ENCODE results near the gene FAM78A. TPM values are rescaled to one million over a fixed set of nuclear protein-coding genes. Genes with fewer than 3 reads are reported as not detected.
A peak's percentile ranks its signal among the peaks of the same experiment; 100 is the strongest.

Gene FAM78A
- total RNA-seq, 1 experiment from 2014 or later, result 0.84 TPM

GRCh38 chr9:131259432-131259898 is 16.8 kb downstream of the FAM78A start:
- TF ChIP-seq CTCF (conservative IDR thresholded peaks at IDR 0.05; ENCODE audit: low read depth, low read length), result no peak
- no peak for TF ChIP-seq EZH2 (IDR thresholded peaks at IDR 0.05; ENCODE audit: borderline replicate concordance, low read depth, low read length, poor library complexity, severe bottlenecking)
- Histone ChIP-seq H3K27me3 (replicated peaks; ENCODE audit: insufficient read depth, low read depth, low read length, poor library complexity) (no peaks in the 10 kb centered on the region), H3K4me1 (ENCODE audit: insufficient read depth, low read length, poor library complexity, severe bottlenecking) (peaks cover 37% of the 10 kb centered on the region), H3K9me3 (ENCODE audit: low read depth, low read length, poor library complexity, severe bottlenecking) (no peaks in the 10 kb centered on the region), H3K4me3 (ENCODE audit: low read depth, low read length, poor library complexity, severe bottlenecking) (no peak overlapping the region), H3K27ac (ENCODE audit: low read depth, low read length, poor library complexity, severe bottlenecking) (no peak overlapping the region), H3K36me3 (ENCODE audit: insufficient read depth, low read length, poor library complexity, severe bottlenecking) (no peaks in the 10 kb centered on the region)
- CTCF ChIA-PET, result no interaction called here
- no TSS peak for BruUV-seq (replicated peaks)
- POLR2A ChIA-PET (ENCODE audit: low non-redundant PET), result no interaction called here
- DNase-seq (ENCODE audit: low spot score), result no peak
- intact Hi-C loops (cut with micrococcal nuclease; ENCODE audit: unreplicated experiment), result no loop called here

DNA sequence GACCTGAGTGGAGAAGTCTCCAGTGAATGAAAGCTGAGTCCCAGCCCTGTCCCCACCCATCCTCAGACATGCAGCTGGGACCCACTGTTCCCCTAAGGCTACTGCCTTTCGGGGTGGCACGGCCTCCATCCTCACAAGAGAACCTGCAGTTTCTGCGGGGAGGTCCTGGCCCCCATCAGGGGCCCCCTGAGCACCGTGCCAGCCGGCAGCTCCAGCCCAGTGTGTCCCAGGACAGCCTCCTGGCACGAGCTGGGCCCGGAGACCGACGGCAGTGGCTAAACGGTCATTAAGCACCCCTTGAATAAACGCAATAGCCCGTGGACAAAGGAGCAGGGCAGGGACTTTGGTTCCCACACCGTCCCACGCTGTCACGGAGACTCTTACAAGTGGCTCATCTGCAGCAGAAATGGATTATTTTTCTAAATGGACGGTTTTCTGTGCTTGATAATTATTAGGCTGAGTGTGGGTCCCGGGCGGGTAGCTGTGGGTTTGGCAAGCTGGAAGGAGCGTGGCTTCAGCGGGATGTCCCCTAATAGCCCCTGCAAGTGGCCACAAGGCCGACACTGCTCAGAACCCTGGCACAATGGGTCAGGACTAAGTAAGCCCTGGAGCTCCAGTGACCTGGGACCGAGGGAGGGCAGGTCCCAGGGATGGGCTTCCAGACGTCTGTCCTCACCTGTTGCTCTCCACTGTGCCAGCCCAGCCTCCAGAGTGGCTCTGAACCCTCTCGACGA is 17.4 kb downstream of the FAM78A start:
- POLR2A ChIA-PET (ENCODE audit: low non-redundant PET), result no interaction called here
- no peaks in the 10 kb centered on the region for H3K9me3 ChIP-seq (ENCODE audit: low read depth, low read length, poor library complexity, severe bottlenecking)

DNA sequence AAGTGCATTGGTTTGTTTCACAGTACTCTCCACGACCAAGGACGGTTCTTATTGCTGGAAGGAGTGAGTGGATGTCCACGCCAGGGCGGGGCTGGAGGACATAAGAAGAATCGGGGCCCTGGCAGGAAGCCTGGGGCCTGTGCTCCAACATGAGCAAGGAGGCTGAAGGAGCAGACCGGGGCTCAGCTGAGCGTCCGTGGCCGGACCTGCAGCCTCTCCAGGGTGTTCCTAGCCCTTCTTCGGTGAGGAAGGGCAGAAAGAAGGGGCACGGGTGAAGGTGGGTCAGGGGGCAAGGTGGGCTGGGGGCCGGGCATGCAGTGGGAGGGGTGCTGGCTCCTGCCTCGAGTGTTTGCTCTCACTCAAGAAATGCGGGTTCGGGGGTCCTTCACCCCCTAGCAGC is 18.1 kb downstream of the FAM78A start:
- CTCF ChIA-PET, result no interaction called here
- H3K27me3 ChIP-seq (replicated peaks; ENCODE audit: insufficient read depth, low read depth, low read length, poor library complexity), result no peaks in the 10 kb centered on the region
- no TSS peak for BruUV-seq (replicated peaks)
- no peaks in the 10 kb centered on the region for H3K36me3 ChIP-seq (ENCODE audit: insufficient read depth, low read length, poor library complexity, severe bottlenecking)
- POLR2A ChIA-PET (ENCODE audit: low non-redundant PET), result no interaction called here
- no peak for TF ChIP-seq EZH2 (IDR thresholded peaks at IDR 0.05; ENCODE audit: borderline replicate concordance, low read depth, low read length, poor library complexity, severe bottlenecking)
- TF ChIP-seq CTCF (conservative IDR thresholded peaks at IDR 0.05; ENCODE audit: low read depth, low read length), result no peak
- H3K4me1 ChIP-seq (ENCODE audit: insufficient read depth, low read length, poor library complexity, severe bottlenecking), result peaks cover 43% of the 10 kb centered on the region
- intact Hi-C loops (cut with micrococcal nuclease; ENCODE audit: unreplicated experiment), result no loop called here
- H3K27ac ChIP-seq (ENCODE audit: low read depth, low read length, poor library complexity, severe bottlenecking), result peak overlapping the region; percentile 94
- no peak for DNase-seq (ENCODE audit: low spot score)
- no peaks in the 10 kb centered on the region for H3K9me3 ChIP-seq (ENCODE audit: low read depth, low read length, poor library complexity, severe bottlenecking)
- H3K4me3 ChIP-seq (ENCODE audit: low read depth, low read length, poor library complexity, severe bottlenecking), result no peak overlapping the region

More for the DNA sequence above, 17.4 kb downstream of the FAM78A start:
- DNase-seq (ENCODE audit: low spot score), result no peak
- BruUV-seq (replicated peaks), result no TSS peak
- CTCF ChIA-PET, result no interaction called here
- intact Hi-C loops (cut with micrococcal nuclease; ENCODE audit: unreplicated experiment), result no loop called here
- no peak for TF ChIP-seq EZH2 (IDR thresholded peaks at IDR 0.05; ENCODE audit: borderline replicate concordance, low read depth, low read length, poor library complexity, severe bottlenecking)
- no peak for TF ChIP-seq CTCF (conservative IDR thresholded peaks at IDR 0.05; ENCODE audit: low read depth, low read length)
- H3K27ac ChIP-seq (ENCODE audit: low read depth, low read length, poor library complexity, severe bottlenecking), result no peak overlapping the region
- H3K4me1 ChIP-seq (ENCODE audit: insufficient read depth, low read length, poor library complexity, severe bottlenecking), result peaks cover 43% of the 10 kb centered on the region
- no peaks in the 10 kb centered on the region for H3K27me3 ChIP-seq (replicated peaks; ENCODE audit: insufficient read depth, low read depth, low read length, poor library complexity)
- no peak overlapping the region for H3K4me3 ChIP-seq (ENCODE audit: low read depth, low read length, poor library complexity, severe bottlenecking)
- H3K36me3 ChIP-seq (ENCODE audit: insufficient read depth, low read length, poor library complexity, severe bottlenecking), result no peaks in the 10 kb centered on the region

Data from A673 (cell line).